ENCODE results near the gene GHDC. TPM values are rescaled to one million over a fixed set of nuclear protein-coding genes. Genes with fewer than 3 reads are reported as not detected.
"Not testable (repeated sequence)": the region's sequence is repeated elsewhere in the genome, so short reads cannot be mapped to it uniquely, and the experiment has no call there.

GHDC gene
- total RNA-seq, 1 experiment from 2014 or later: 8.5 TPM

- no peak overlapping the region for H3K27ac ChIP-seq (ENCODE audit: insufficient read length, low read depth, low read length)
- no peak overlapping the region for H3K4me2 ChIP-seq (ENCODE audit: insufficient read depth, insufficient read length, low read length)
Observed at GRCh38 chr17:42141382-42141781, 52.9 kb downstream of the GHDC start.

GRCh38 chr17:42140690-42141089, 53.6 kb downstream of the GHDC start:
- not testable (repeated sequence) for H2AFZ ChIP-seq (ENCODE audit: low read length); H2BK20ac ChIP-seq (ENCODE audit: low read depth, low read length, poor library complexity, severe bottlenecking); H2BK120ac ChIP-seq (ENCODE audit: low read depth, low read length, poor library complexity, severe bottlenecking); H3K4me2 ChIP-seq (ENCODE audit: insufficient read depth, insufficient read length, low read length); H3K9ac ChIP-seq (ENCODE audit: extremely low read depth, insufficient read length, low read length); H3K23me2 ChIP-seq (ENCODE audit: insufficient read length, low read depth, low read length, poor library complexity, severe bottlenecking); H3K9me3 ChIP-seq (ENCODE audit: control insufficient read depth, low read depth, low read length); H2AK5ac ChIP-seq (ENCODE audit: insufficient read length, low read length); H3K27ac ChIP-seq (ENCODE audit: insufficient read length, low read depth, low read length); DNase-seq; H4K8ac ChIP-seq (replicated peaks; ENCODE audit: insufficient read length, low read depth, low read length); H4K20me1 ChIP-seq (ENCODE audit: control insufficient read depth, insufficient read depth, insufficient read length); H3K27me3 Mint-ChIP-seq (ENCODE audit: low read depth); H3K14ac ChIP-seq (ENCODE audit: insufficient read depth, low read length); H4K5ac ChIP-seq (ENCODE audit: insufficient read length, low read depth, low read length); H3K23ac ChIP-seq (ENCODE audit: insufficient read length, low read depth, low read length); H3T11ph ChIP-seq (ENCODE audit: low read length); H2BK12ac ChIP-seq (ENCODE audit: insufficient read length, low read depth, low read length); H3K56ac ChIP-seq (ENCODE audit: insufficient read length, low read depth, low read length); H3K9me3 Mint-ChIP-seq; H3K4me1 ChIP-seq (ENCODE audit: insufficient read depth, low read length); H2BK5ac ChIP-seq (ENCODE audit: insufficient read length, low read length); H3K27me3 ChIP-seq (ENCODE audit: insufficient read depth, low read length); H4K91ac ChIP-seq (ENCODE audit: insufficient read length, low read depth, low read length); H3K79me2 ChIP-seq (ENCODE audit: insufficient read depth, low read length); H3K4ac ChIP-seq (ENCODE audit: low read depth, low read length); H3K79me1 ChIP-seq (ENCODE audit: insufficient read depth, low read depth, low read length, poor library complexity, severe bottlenecking); H3K27ac Mint-ChIP-seq; H3K4me3 Mint-ChIP-seq; H2BK15ac ChIP-seq (ENCODE audit: low read depth, low read length); H3K18ac ChIP-seq (ENCODE audit: insufficient read length, low read depth, low read length)
- no CpG with 5 or more reads among the region's 7 CpGs for WGBS (ENCODE audit: extremely low coverage, insufficient read length, low lambda C conversion rate)
- H3K4me1 Mint-ChIP-seq: peaks cover 18 to 29% of the 10 kb centered on the region in 2 experiments
- peaks cover 4 to 36% (median 4%) of the 10 kb centered on the region in 3 experiments; a peak in 5 of 7 replicates for H3K36me3 Mint-ChIP-seq (ENCODE audit: insufficient read depth in 1 of 3, low read depth in 3 of 3)

More at GRCh38 chr17:42141382-42141781, 52.9 kb downstream of the GHDC start:
- H3K23me2 ChIP-seq (ENCODE audit: insufficient read length, low read depth, low read length, poor library complexity, severe bottlenecking): peaks cover 5% of the 10 kb centered on the region
- H3K9me3 Mint-ChIP-seq: no peaks in the 10 kb centered on the region
- WGBS (ENCODE audit: extremely low coverage, insufficient read length, low lambda C conversion rate): no CpG with 5 or more reads among the region's 8 CpGs
- H3K27me3 ChIP-seq (ENCODE audit: insufficient read depth, low read length): no peaks in the 10 kb centered on the region
- peaks cover 12 to 22% of the 10 kb centered on the region in 2 experiments for H3K4me1 Mint-ChIP-seq
- H2BK15ac ChIP-seq (ENCODE audit: low read depth, low read length): no peak overlapping the region
- peaks cover 4 to 38% (median 4%) of the 10 kb centered on the region in 3 experiments; a peak in 5 of 7 replicates for H3K36me3 Mint-ChIP-seq (ENCODE audit: insufficient read depth in 1 of 3, low read depth in 3 of 3)
- no peak overlapping the region for H2BK12ac ChIP-seq (ENCODE audit: insufficient read length, low read depth, low read length)
- H2BK5ac ChIP-seq (ENCODE audit: insufficient read length, low read length): no peak overlapping the region
- peaks cover 2% of the 10 kb centered on the region; the same call in 1 of the 2 replicates for H3K79me2 ChIP-seq (ENCODE audit: insufficient read depth, low read length)
- no peak overlapping the region; a peak in 1 of 7 replicates for H3K27ac Mint-ChIP-seq
- TF ChIP-seq CTCF (conservative IDR thresholded peaks at IDR 0.05): no peak
- H4K91ac ChIP-seq (ENCODE audit: insufficient read length, low read depth, low read length): no peak overlapping the region
- no peak overlapping the region for H3K4me3 Mint-ChIP-seq
- H3T11ph ChIP-seq (ENCODE audit: low read length): no peak overlapping the region
- no peak overlapping the region for H4K8ac ChIP-seq (replicated peaks; ENCODE audit: insufficient read length, low read depth, low read length)
- H3K14ac ChIP-seq (ENCODE audit: insufficient read depth, low read length): no peak overlapping the region
- no peak overlapping the region for H3K23ac ChIP-seq (ENCODE audit: insufficient read length, low read depth, low read length)
- H3K9me3 ChIP-seq (ENCODE audit: control insufficient read depth, low read depth, low read length): no peaks in the 10 kb centered on the region
- H3K9ac ChIP-seq (ENCODE audit: extremely low read depth, insufficient read length, low read length): no peak overlapping the region
- peaks cover 10% of the 10 kb centered on the region for H3K79me1 ChIP-seq (ENCODE audit: insufficient read depth, low read depth, low read length, poor library complexity, severe bottlenecking)
- H2BK20ac ChIP-seq (ENCODE audit: low read depth, low read length, poor library complexity, severe bottlenecking): no peak overlapping the region
- H3K18ac ChIP-seq (ENCODE audit: insufficient read length, low read depth, low read length): no peak overlapping the region
- H2BK120ac ChIP-seq (ENCODE audit: low read depth, low read length, poor library complexity, severe bottlenecking): no peak overlapping the region
- no peak overlapping the region for H3K4ac ChIP-seq (ENCODE audit: low read depth, low read length)
- no peak for DNase-seq
- no peak overlapping the region for H2AFZ ChIP-seq (ENCODE audit: low read length)
- no peaks in the 10 kb centered on the region for H3K4me1 ChIP-seq (ENCODE audit: insufficient read depth, low read length)
- no peak overlapping the region for H2AK5ac ChIP-seq (ENCODE audit: insufficient read length, low read length)
- no peak overlapping the region for H3K56ac ChIP-seq (ENCODE audit: insufficient read length, low read depth, low read length)
- H4K20me1 ChIP-seq (ENCODE audit: control insufficient read depth, insufficient read depth, insufficient read length): no peaks in the 10 kb centered on the region
- H4K5ac ChIP-seq (ENCODE audit: insufficient read length, low read depth, low read length): no peak overlapping the region
- H3K27me3 Mint-ChIP-seq (ENCODE audit: low read depth): no peaks in the 10 kb centered on the region
